Cardiac muscle cell (in vitro differentiated cells and primary cell): Measurements from ENCODE around the gene ZNF121. TPM values are rescaled to one million over a fixed set of nuclear protein-coding genes. Genes with fewer than 3 reads are reported as not detected.
"Not testable (repeated sequence)": the region's sequence is repeated elsewhere in the genome, so short reads cannot be mapped to it uniquely, and the experiment has no call there.

Source experiments
- DNase-seq, 2 donors: peaks; one replicate each; pipeline versions ENCODE4 v3.0.0 to v3.0.0-alpha.2; 2010 to 2017; ENCODE audit warnings: low read depth in 1 of 2, low spot score in 1 of 2
- H3K27ac ChIP-seq: fragments of 200-600 bp; sonication (generic); 2 replicates; pipeline ENCODE4 v1.5.1; 2016
- H3K27me3 ChIP-seq: fragments of 200-600 bp; sonication (generic); 2 replicates; pipeline ENCODE4 v1.6.0; 2016; ENCODE audit warnings: control low read depth
- H3K36me3 ChIP-seq: fragments of 200-600 bp; sonication (generic); 2 replicates; pipeline ENCODE4 v1.5.1; 2016; ENCODE audit warnings: control low read depth
- H3K4me1 ChIP-seq: fragments of 200-600 bp; sonication (generic); 2 replicates; pipeline ENCODE4 v1.8.1; 2017; ENCODE audit warnings: low read depth, mild to moderate bottlenecking, mixed run types
- H3K4me3 ChIP-seq: fragments of 200-600 bp; sonication (generic); 2 replicates; pipeline ENCODE4 v1.5.1; 2016; ENCODE audit warnings: mild to moderate bottlenecking
- H3K9me3 ChIP-seq: fragments of 200-600 bp; sonication (generic); 2 replicates; pipeline ENCODE4 v1.5.1; 2017; ENCODE audit warnings: low read depth, mild to moderate bottlenecking, control low read depth
- CTCF ChIP-seq: IDR thresholded peaks from 2 replicates; pipeline ENCODE4 v1.5.1; 2012; ENCODE audit warnings: low read depth, mild to moderate bottlenecking, low read length
- polyA plus RNA-seq: library from polyadenylated mRNA; unstranded; fragments of >200 nt; fragmentation: Nextera tagmentation; extraction: Ambion mirVana; gene quantifications from 2 replicates; pipeline ENCODE4 v1.2.1, GENCODE V29; 2016
- total RNA-seq: library from RNA; depleted of rRNA; stranded (reverse); fragments of >200 nt; gene quantifications from 2 replicates; pipeline ENCODE4 v1.2.3, GENCODE V29; 2016

The ZNF121 gene
- total and polyA plus RNA-seq, 2 experiments from 2014 or later: 5.9 to 42.0 TPM

GRCh38 chr19:9547870-9548269 lies 36.4 kb downstream of the ZNF121 start:
- DNase-seq: no peak
- Histone ChIP-seq H3K4me3 (no peak overlapping the region), H3K27ac (no peak overlapping the region), H3K9me3 (no peaks in the 10 kb centered on the region), H3K36me3 (no peaks in the 10 kb centered on the region), H3K27me3 (no peaks in the 10 kb centered on the region), H3K4me1 (no peaks in the 10 kb centered on the region)
- TF ChIP-seq CTCF: no peak

- DNase-seq, H3K4me3 ChIP-seq: not testable (repeated sequence)
These were observed 43.0 kb downstream of the ZNF121 start for GRCh38 chr19:9541281-9541680.

GRCh38 chr19:9539921-9540320 lies 44.4 kb downstream of the ZNF121 start:
- not testable (repeated sequence) for H3K27me3 ChIP-seq, H3K4me1 ChIP-seq, H3K4me3 ChIP-seq, DNase-seq, H3K9me3 ChIP-seq, H3K27ac ChIP-seq, H3K36me3 ChIP-seq

More at GRCh38 chr19:9541281-9541680, 43.0 kb downstream of the ZNF121 start:
- H3K4me1 ChIP-seq, H3K27ac ChIP-seq, H3K36me3 ChIP-seq, H3K9me3 ChIP-seq, H3K27me3 ChIP-seq: not testable (repeated sequence)

- not testable (repeated sequence) for H3K27me3 ChIP-seq, DNase-seq, H3K4me1 ChIP-seq, H3K9me3 ChIP-seq
- peak overlapping the region; percentile 84 for H3K4me3 ChIP-seq
- H3K27ac ChIP-seq: peak overlapping the region; percentile 99
- peaks cover 14% of the 10 kb centered on the region for H3K36me3 ChIP-seq
These were observed 45.1 kb downstream of the ZNF121 start for GRCh38 chr19:9539201-9539600.

- DNase-seq: peak; percentile 92 to 95
- Histone ChIP-seq H3K4me1 (no peaks in the 10 kb centered on the region), H3K9me3 (no peaks in the 10 kb centered on the region), H3K36me3 (peaks cover 21% of the 10 kb centered on the region), H3K27ac (peak within 1 kb of the TSS; percentile 99), H3K4me3 (peak within 1 kb of the TSS; percentile 84), H3K27me3 (no peaks in the 10 kb centered on the region)
- TF ChIP-seq CTCF: no peak
These were observed 45.9 kb downstream of the ZNF121 start, which contains the start of gene ZNF426 for GRCh38 chr19:9538183-9539058. Gene ZNF426 (minus strand): TSS chr19:9538645. CDS start chr19:9536232, 2,413 bp downstream.

DNA sequence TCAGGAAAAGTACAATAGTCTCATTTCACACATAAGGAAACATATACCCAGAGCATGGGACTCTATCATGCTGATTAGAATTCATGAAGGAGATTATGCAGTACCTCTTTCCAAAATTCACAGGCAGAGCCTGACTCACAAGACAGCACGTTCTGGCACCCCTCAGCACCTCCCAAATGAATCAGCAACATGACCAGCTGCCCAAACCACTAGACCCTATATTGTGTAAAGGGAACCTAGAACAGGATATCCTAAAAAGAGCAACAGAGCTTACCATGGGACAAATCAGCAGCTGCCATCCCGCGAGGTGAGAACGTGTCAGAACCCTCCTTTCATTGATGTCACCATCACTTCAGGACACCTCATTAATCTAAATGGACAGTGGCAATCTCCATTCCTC lies 48.4 kb downstream of the ZNF121 start:
- Histone ChIP-seq H3K27ac (no peak overlapping the region), H3K27me3 (no peaks in the 10 kb centered on the region), H3K4me1 (no peaks in the 10 kb centered on the region), H3K4me3 (no peak overlapping the region), H3K9me3 (no peaks in the 10 kb centered on the region), H3K36me3 (peaks cover 43% of the 10 kb centered on the region)
- TF ChIP-seq CTCF: no peak
- DNase-seq: no peak

GRCh38 chr19:9531933-9532332 lies 52.4 kb downstream of the ZNF121 start:
- Histone ChIP-seq H3K4me3 (no peak overlapping the region), H3K4me1 (no peaks in the 10 kb centered on the region), H3K27me3 (no peaks in the 10 kb centered on the region), H3K27ac (no peak overlapping the region), H3K9me3 (peaks cover 15% of the 10 kb centered on the region), H3K36me3 (peaks cover 83% of the 10 kb centered on the region)
- TF ChIP-seq CTCF: no peak
- DNase-seq: no peak
